HG02840 (cell line): ENCODE measurements around the gene CFAP251.

Experiments used
- ATAC-seq: cut with Tn5 transposase; IDR thresholded peaks from one replicate; pipeline ENCODE4 v1.9.1; 2021; ENCODE audit warnings: mild to moderate bottlenecking, moderate library complexity, moderate number of reproducible peaks; ENCODE audit not compliant: unreplicated experiment, low FRiP score

CFAP251 gene

DNA sequence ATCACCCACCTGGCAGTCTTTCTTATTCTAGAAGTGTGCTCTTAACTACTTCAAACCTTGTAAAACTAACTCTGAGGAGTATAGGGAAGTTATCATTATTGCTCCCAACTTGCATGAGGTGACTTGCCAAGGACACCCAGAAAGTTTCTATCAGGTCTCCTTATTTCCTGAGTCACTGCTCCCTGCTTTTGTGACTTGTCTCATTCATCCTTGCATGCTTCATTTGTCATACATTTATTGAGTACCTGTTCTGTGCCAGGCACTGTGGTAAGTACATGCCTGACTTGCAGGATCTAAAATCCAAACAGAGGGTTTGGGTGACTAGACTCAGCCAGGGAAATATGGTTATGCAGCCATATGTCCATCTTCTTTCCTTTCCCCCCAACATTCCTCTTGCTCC is 25.5 kb downstream of the CFAP251 start:
- ATAC-seq = no peak

DNA sequence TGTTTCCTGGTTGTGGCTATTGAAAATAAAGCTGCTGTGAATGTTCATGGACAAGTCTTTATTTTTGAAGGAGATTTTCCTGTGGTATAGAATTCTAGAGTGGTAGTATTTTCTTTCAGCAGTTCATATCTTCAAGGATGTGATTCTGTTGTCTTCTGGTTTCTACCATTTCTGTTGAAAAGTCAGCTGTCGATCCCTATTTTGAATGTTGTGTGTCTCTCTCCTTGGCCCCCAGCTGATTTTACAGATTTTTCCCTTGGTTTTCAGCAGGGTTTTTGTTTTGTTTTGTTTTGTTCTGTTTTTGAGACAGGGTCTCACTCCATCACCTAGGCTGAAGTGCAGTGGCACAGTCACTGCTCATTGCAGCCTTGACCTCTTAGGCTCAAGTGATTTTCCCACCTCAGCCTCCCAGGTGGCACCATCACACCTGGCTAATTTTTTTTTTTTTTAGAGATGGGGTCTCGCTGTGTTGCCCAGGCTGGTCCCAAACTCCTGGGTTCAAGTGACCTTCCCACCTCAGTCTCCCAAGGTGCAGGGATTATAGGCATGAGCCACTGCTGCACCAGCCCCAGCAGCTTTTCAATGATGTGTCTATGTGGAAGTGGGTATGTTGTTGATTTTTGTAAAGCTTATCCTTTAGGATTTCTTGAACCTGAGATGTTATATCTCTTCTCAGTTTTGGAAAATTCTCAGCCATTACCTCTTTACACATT is 28.1 kb downstream of the CFAP251 start:
- ATAC-seq = no peak

DNA sequence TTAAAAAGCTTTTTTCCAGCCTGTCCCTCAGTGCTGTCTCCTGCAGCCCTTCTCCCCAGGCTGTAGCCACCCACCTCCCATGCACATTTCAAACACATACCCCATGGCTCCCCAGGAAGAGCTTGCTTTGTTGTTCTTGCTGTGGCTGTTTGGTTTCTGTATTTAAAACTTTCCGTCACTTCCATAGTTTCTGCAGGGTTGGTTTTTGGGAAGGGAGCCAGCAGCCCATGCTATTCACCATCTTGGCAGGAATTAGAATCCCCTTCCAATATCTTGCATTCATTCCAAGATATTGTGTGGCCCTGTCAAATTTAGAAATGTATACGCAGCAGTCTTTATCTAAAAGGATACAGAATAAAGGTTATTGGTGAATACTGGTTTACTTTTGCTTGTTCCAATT is 29.6 kb downstream of the CFAP251 start:
- no peak for ATAC-seq

DNA sequence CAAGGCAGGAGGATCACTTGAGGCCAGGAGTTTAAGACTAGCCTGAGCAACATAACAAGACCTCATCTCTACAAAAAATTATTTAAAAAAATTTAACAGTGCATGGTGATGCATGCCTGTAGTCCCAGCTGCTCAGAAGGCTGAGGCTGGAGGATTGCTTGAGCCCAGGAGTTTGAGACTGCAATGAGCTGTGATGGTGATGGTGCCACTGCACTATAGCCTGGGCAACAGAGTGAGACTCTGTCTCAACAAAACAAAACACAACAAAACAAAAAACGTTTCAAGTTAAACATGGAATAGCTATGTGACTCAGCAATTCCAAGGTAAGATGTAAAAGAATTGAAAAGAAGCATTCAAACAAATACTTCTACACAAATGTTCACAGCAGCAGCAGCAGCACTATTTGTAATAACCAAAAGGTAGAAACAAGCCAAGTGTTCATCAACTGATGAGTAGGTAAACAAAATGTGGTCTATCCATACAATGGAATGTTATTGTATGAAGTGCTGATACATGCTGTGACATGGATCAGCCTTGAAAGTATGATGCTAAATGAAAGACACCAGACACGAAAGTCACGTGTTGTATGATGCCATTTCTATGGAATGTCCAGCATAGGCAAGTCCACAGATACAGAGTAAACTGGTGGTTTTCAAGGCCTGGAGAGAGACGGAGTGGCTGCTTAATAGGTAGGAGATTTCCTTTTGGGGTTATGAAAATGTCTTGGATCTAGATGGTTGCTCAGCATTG is 31.4 kb downstream of the CFAP251 start:
- no peak for ATAC-seq

DNA sequence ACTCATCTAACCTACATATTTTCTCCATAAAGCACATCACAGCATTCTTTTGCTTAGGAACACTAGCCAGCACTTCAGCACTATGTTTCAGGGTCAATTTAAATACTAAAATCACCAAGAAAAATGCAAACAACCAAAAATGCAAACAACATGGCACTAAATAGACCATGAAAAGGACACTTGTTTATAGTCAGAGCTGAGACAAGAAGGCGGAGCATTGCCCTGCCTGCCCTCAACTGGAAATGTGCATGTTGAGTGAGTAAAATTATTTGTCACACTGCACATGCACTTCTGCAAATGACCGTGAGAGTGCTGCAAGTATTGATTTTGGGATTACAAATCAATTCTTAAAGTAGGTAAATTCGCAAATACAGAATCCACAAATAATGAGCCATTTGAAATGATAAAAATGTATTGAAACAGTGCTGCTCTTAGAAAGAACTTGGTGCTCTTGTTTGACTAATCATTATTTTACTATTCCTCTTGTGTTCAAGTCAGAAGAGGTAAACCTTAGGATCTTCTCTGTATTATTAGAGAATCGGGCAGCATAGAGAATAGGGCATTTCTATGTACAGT is 34.8 kb downstream of the CFAP251 start:
- ATAC-seq = no peak

DNA sequence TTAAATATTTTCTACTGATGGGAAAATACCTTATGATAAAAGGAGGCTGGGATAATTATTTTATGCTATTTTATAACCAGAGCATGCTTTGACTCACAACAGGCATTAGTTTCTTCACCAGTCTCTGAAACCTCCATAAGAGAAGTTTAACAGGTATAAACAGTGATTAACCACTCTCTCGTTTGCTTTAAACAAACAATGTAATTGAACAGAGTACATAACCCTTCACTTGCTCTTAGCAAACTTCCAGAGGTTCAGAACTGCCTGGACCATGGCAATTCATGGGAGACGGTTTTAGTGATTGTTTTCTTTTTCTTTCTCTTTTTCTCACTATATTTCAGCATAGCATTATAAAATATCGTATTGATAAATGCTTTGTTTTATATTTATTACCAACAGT is 35.3 kb downstream of the CFAP251 start:
- ATAC-seq = no peak

DNA sequence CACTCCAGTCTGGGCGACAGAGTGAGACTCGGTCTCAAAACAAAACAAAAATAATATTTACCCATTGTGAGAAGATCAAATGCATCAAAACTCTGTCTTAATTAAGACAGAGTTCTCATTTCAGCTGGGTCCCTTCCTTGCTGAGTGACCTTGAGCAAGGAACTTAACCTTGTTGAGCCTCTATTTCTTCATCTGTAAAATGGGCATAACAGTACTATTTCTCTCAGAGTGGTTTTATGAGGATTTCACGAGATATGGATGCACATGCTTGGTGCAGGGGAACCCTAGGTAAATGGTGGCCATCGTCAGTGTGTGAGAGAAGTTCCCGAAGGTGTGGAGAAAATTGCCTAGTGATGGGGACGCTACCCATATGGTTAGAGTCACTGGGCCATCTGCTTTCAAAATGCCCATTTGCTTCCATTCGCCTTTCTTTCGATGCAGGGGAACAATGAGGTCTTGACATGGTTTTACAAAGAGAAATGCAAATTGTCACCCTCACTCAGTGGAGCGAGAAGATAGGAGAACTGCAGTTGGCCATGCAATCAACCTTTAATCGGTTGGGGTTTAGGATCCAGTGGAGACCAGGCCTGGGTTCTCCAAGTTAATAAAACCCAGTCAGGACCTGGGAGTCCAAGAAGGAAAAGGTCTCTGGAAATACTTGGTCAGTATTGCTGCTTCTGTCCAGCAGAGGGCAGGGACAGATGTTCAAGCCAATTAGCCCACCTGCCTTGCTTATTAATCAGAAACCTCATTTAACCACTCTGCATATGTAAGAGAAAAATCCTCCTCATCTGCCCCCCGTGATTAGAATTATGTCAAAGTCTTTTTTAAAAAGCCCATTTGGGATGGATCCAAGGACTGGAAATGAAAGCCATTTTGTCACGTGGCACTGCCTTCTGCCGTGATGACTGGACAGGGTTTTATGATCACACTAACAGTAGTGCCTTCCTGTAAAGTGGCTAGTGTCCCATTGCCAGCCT is 37.2 kb downstream of the CFAP251 start:
- no peak for ATAC-seq

DNA sequence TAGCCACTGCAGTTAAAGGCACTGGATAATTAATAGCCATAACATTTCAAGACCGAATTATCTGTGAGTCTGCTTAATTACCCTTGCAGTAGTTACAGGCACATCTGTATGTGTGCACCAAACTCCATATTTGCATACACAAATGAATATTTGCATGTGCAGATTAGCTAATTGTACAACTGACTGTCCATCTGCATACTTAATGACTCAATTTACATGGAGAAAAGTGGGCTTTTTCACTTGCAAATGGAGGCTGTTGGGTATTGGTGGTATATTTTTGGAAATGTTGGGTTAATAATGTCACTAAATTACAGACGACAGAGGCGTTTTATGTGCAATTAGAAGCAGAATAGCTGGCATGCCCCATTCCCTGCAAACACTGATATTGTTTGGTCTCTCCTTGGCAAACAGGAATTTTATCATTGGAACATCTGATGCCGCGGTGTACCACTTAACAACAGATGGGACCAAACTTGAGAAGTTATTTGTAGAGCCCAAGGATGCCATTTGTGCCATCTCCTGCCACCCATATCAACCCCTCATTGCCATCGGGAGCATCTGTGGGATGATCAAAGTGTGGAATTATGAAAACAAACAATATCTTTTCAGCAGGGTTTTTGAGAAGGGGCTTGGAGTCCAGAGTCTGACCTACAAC is 39.6 kb downstream of the CFAP251 start:
- ATAC-seq = no peak

DNA sequence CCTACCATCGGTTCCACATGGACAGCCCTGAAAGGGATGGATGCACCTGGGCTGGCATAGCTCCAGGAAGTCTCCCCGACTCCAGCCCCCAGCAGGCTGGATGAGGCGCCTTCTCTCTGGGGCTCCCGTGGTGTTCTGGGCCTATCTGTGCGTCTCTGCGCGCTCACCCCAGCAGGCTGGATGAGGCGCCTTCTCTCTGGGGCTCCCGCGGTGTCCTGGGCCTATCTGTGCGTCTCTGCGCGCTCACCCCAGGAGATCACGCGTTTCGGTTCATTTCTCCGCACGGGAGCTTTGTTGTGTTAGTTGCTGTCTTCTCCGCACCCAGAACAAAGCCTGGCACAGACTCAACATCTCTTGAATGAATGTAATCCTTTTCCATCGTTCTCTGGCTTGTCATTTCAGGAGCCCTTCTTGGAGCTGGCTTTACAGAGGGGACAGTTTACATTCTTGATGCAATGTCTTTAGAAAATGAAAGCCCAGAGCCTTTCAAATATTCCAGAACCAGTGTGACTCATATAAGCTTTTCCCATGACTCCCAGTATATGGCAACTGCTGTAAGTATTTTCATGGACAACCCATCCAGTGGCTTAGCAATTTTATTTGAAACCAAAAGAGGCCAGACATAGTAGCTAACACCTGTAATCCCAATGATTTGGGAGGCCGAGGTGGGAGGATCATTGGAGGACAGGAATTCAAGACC is 40.3 kb downstream of the CFAP251 start:
- ATAC-seq = no peak

DNA sequence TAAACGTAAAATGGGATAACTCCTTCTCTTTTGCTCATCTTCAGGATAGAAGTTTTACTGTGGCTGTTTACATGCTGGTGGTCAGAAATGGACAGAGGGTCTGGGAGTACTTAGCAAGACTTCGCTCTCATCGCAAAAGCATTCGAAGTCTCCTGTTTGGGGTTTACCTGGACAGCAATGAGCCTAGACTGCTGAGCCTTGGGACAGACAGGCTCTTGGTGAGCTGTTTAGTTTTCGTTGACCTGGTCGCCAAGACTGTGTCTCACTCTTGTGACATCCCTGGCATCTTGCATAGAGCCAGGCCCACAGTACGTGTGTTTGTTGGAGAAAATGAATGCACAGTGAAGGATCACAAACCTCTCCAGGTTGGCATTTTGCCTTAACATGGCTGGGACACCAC is 42.1 kb downstream of the CFAP251 start:
- ATAC-seq = no peak

DNA sequence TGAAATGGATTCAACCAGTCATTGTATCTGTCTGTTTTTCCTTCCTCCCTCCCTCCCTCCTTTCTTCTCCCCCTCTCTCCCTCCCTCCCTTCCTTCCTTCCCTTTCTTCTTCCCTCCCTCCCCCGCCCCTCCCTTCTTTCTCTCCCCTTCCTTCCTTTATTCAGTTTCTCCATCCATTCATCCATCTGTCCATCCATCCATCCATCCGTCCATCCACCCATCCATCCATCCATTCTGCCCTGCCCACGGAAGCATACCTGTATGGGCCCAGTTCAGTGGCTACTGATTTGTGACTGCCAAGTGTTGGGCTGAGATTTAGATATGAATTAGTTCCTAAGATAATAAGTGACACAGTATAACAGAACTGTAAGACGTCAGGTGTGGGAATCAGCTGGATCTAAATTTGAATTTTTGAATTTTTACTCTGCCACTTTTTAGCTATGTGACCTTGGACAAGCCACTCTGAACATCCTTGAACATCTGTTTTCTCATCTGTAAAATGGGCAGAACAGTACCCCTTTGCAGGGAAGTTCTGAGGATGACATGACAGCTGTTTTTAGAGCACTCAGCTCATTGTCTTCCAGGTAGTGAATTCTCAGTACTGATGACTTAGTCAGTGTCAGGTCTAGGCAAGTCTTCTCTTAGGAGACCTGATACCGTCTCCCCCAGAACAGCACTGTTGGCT is 42.9 kb downstream of the CFAP251 start:
- ATAC-seq = no peak

DNA sequence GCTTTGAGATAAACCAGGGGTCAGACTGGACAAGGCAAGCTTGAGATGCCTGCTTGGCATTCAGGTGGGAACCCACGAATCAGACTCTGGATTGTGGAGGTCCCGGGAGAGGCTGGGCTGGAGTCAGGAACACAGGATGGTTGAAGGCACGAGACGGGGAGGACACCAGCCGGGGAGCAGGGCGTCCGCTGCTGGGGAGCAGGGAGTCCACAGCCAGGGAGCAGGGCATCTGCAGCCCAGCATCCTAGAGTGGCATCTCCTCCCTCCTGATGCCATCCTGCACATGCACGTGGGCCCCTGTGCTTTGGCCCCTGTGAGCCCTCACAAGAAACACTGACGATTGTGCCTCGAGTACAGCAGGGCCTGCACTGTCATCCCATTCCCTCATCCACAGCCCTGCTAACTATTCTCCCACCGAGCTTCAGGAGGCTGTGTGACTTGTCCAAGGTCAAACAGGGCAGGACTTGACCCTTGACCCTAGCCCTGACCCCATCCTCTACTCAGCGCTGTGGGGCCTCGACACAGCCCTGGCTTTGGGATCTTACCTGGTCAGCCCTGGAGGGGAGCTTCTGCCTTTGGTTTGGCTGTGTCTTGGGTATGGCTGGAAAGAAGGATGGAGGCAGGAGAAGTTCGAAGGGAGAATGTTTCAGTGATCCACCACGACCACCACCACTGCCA is 45.1 kb downstream of the CFAP251 start:
- ATAC-seq = no peak

DNA sequence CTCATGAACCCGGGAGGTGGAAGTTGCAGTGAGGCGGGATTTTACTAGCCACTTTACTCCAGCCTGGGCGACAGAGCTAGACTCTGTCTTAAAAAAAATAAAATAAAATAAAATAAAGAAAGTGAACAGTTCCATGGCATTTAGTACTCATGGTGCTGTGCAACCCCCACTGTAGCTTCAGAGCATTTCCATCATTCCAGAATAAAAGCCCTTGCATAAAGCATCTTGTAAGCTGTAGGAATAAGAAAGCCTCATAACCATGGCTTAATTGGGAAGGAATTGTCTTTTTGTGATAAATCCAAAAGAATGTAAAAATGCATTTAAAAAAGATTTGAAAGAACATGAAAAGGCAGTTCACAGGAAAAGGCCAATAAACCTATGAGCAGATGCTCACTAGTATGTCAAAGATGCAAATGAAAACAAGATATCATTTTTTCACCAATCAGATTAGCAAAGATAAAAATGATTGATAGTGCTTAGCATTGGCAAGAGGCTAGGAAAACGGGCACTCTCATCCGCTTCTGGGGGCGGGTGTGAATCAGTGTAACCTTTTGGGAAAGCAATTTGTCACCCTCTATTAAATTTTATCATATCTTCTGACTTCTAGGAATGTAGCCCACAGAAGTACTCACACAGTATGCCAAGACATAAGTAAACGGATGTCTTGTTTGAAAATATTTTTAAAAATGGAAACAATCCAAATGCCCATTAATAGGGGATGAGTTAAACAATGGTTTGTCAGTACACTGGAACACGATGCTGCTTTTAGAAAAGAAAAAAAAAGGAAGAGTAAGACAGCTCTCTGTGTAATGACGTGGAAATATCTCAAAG is 46.6 kb downstream of the CFAP251 start:
- ATAC-seq = no peak

DNA sequence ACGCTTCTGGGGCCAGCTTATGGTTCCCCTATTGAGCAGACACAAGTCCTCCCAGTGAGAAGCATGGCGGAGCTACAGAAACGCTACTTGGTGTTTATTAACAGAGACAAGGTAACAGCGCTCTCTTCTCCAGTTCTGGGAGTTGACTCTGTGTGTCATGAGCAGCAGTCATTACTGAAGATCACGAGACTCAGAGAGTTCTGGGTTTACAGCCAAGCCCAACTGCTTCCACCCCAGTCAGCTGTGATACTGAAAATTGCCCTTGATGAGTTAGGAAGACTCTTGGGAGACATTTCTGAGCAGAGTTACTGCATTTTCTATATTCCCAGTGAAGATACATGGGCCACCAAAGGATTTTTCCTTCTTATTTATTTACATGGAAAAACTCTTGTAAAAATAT is 48.6 kb downstream of the CFAP251 start:
- no peak for ATAC-seq

DNA sequence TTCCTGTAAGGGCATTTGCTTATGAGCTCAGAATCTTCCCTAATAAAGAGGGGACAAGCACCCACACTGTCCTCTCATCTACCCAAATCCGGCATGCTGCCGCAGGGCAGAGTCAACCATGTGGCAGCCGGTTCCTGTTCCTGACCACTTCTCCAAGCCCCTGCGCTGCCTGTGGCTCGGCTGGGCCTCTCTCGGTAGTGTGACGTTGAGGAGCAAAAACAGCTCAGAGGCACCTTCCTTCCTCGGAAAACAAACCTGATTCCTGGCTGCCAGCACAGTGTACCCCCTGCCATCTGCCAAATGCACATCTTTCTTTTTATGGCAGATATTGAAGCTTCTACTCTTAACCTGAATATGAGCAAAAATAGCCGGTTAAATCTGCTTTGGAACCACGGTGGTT is 50.5 kb downstream of the CFAP251 start:
- ATAC-seq = no peak

DNA sequence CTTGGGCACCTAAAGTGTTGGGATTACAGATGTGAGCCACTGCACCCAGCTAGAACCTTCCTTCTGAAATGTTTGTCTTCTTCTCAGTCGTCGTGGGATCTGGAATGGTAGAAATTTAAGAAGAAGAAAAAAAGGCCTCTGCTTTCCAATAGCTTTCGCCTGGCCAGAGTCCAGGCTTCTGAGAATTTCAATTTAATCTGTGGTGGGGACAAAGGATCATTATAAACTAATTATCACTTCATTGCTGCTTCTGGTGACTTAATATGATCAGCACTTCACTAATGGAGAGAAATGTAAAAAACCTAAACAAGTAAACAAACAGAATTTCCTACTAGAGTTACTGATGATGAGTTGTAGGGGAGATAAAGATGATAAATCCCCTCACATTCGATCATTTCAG is 51.3 kb downstream of the CFAP251 start:
- no peak for ATAC-seq

DNA sequence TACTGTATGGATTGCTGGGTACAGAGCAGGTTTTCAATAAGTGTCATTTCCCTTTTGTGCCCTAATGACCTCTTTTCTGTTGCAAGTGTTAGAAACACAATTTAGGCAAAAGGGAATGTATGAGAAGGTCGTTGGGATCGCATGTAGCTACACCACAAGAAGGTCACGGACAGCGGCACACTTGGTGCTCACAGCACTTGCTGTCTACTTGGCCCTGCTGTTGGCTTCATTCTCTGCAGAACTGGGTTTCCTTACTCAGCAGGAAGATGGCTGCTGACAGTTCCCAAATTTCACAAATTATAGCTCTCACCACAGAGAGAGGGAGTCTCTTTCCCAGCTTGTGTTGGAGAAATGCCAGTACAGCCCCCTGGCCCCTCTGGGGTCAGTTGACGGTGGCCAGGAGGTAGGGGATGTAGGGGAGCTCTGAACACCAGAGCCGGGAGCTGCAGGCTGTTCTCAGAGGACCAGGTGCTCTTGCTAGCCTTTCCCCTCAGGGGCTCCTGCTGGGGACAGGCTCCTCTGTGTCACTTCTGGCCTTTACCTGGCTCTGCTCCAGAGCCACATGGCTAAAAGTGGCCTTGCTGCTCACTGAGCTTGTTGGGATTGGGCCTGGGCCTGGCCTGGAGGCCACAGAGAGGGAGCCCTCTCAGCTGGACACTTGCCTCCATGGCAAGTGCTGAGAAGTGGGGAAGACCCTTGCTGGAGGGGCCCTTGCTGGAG is 52.3 kb downstream of the CFAP251 start:
- ATAC-seq = no peak
